M059J (cell line): ENCODE measurements around the gene CELSR3. TPM values are rescaled to one million over a fixed set of nuclear protein-coding genes. Genes with fewer than 3 reads are reported as not detected.

Experiments
- DNase-seq: peaks from one replicate; pipeline ENCODE4 v3.0.0-alpha.2; 2012; ENCODE audit warnings: low read depth
- total RNA-seq: library from RNA; depleted of rRNA; stranded (reverse); fragments of >200 nt; shearing (Covaris generic); gene quantifications from 2 replicates; pipeline ENCODE4 v1.2.3, GENCODE V29; 2014; rRNA removed

Gene CELSR3
- 3.8 and 5.2 TPM in 2 replicates for total RNA-seq

- peak; percentile 87 for DNase-seq
Observed at GRCh38 chr3:48662753-48663488, at the start of gene CELSR3. Gene CELSR3, minus strand, starts transcription at chr3:48662886. Its CDS starts 252 bp downstream, at chr3:48662634.

GRCh38 chr3:48711727-48712126 is 49.0 kb upstream of the CELSR3 start:
- DNase-seq: no peak

GRCh38 chr3:48709051-48709461 is 46.4 kb upstream of the CELSR3 start:
- DNase-seq: peak; percentile 62

- no peak for DNase-seq
Observed at GRCh38 chr3:48708481-48708889, 45.8 kb upstream of the CELSR3 start.

- no peak for DNase-seq
Observed at GRCh38 chr3:48707157-48707556, 44.5 kb upstream of the CELSR3 start.

- DNase-seq: no peak
Observed at GRCh38 chr3:48702320-48702920, 39.7 kb upstream of the CELSR3 start.

GRCh38 chr3:48700731-48701405 is 38.2 kb upstream of the CELSR3 start:
- DNase-seq: no peak

- DNase-seq: no peak
Observed at GRCh38 chr3:48698891-48699290, 36.2 kb upstream of the CELSR3 start.

GRCh38 chr3:48697952-48698351 is 35.3 kb upstream of the CELSR3 start:
- DNase-seq: no peak

GRCh38 chr3:48696601-48697000 is 33.9 kb upstream of the CELSR3 start:
- no peak for DNase-seq

- DNase-seq: no peak
Observed at GRCh38 chr3:48696156-48696555, 33.5 kb upstream of the CELSR3 start.

GRCh38 chr3:48695393-48695753 is 32.7 kb upstream of the CELSR3 start:
- DNase-seq: peak; percentile 47

GRCh38 chr3:48694610-48695392 is 32.1 kb upstream of the CELSR3 start:
- DNase-seq: peak; percentile 81

- no peak for DNase-seq
Observed at GRCh38 chr3:48693826-48694225, 31.1 kb upstream of the CELSR3 start.

- DNase-seq: no peak
Observed at GRCh38 chr3:48692551-48692950, 29.9 kb upstream of the CELSR3 start.

- no peak for DNase-seq
Observed at GRCh38 chr3:48690846-48691458, 28.3 kb upstream of the CELSR3 start.

GRCh38 chr3:48689384-48689783 is 26.7 kb upstream of the CELSR3 start:
- no peak for DNase-seq

GRCh38 chr3:48688737-48689075 is 26.0 kb upstream of the CELSR3 start:
- no peak for DNase-seq

- no peak for DNase-seq
Observed at GRCh38 chr3:48688032-48688736, 25.5 kb upstream of the CELSR3 start.

- DNase-seq: no peak
Observed at GRCh38 chr3:48687220-48687678, 24.6 kb upstream of the CELSR3 start.
